Endothelial cell of hepatic sinusoid (primary cell): Measurements from ENCODE around the gene BLOC1S3.

ENCODE experiments used
- in situ Hi-C: cut with HindIII; loops from 2 replicates; pipeline ENCODE4 v1.10.0; 2017; ENCODE audit warnings: low sequenced_read_pairs

Gene BLOC1S3

GRCh38 chr19:45178262-45179071 is at the start of gene BLOC1S3:
Gene BLOC1S3 (plus strand): TSS chr19:45178784. CDS start chr19:45179297, 513 bp downstream.
- in situ Hi-C loops = no loop called here

DNA sequence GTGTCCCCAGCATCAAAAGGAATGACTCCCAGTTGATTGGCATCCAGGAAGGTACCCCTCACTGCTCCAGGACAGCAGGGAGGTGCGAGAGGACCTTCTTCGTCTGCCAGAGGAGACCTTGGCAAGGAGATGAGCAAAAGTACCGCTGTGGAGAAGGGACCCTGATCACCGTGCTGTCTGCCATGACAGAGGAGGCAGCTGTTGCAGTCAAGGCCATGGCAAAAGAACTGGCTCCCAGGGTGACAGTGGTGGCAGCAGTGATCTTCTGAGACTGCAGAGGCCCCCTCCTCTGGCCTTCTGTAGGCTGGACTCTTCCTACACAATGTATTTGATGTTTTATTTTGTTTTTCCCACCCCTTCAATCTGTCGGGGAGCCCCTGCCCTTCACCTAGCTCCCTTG is 49.8 kb upstream of the BLOC1S3 start:
- in situ Hi-C loops = loop anchor here (10.0 to 25.0 kb wide), 2 partner anchors 92 to 106 kb away; partner anchors contain the start of gene CLASRP

DNA sequence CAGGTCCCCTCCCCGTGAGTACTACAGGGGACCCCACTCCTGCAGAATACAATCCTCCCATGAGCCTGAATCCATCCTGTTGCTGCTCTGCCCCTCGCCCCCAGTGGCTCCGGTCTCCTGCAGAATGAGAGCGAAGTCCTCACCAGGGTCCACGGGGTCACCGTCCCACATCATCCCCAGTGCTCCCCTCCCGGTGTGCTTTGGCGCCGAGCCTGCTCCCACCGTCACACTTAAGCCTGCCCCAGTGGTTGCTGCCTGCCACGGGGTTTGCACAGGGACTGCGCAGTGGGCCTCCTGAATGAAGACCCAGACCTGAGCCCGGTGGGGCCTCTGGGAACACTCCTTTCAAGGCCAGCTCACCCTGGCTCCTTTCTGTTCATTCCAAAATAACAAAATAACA is 48.3 kb upstream of the BLOC1S3 start:
- in situ Hi-C loops = loop anchor here (25.0 kb wide), 1 partner anchor 93 kb away; the partner anchor contains the start of gene CLASRP

GRCh38 chr19:45130888-45131615 is 47.5 kb upstream of the BLOC1S3 start:
- in situ Hi-C loops = loop anchor here (25.0 kb wide), 1 partner anchor 94 kb away; the partner anchor contains the start of gene CLASRP

- in situ Hi-C loops = loop anchor here (25.0 kb wide), 1 partner anchor 96 kb away; the partner anchor contains the start of gene CLASRP
These were observed 44.9 kb upstream of the BLOC1S3 start for GRCh38 chr19:45133661-45134060.

DNA sequence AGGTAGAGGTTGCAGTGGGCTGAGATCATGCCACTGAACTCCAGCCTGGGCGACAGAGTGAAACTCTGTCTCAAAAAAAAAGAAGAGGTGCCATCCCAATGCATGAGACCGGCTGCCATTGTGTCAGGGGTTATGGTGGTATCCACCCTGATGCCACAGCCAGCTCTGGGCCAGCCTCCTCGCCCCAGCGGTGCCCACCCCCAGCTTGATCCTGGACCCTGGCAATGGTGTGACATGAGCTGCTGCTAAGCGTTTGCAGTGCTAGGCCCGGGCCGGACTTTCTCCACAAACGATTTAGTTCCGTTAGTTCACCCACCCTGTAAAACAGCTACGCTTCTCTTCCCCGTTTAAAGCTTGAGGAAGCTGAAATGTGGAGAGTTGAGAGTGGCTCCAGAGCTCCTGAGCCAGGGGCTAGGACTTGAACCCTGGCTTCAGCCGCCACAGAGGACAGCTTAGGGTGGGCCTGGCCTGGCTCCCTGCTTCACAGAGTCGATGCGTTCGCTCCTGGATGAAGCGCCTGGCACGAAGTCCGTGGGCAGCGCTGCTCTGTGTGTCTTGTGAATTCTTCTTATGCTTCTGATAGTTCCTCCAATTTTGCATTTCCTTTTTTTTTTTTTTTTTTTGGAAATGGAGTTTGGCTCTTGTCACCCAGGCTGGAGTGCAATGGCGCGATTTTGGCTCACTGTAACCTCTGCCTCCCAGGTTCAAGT is 43.3 kb upstream of the BLOC1S3 start:
- in situ Hi-C loops = loop anchor here (25.0 kb wide), 1 partner anchor 98 kb away; the partner anchor contains the start of gene CLASRP

DNA sequence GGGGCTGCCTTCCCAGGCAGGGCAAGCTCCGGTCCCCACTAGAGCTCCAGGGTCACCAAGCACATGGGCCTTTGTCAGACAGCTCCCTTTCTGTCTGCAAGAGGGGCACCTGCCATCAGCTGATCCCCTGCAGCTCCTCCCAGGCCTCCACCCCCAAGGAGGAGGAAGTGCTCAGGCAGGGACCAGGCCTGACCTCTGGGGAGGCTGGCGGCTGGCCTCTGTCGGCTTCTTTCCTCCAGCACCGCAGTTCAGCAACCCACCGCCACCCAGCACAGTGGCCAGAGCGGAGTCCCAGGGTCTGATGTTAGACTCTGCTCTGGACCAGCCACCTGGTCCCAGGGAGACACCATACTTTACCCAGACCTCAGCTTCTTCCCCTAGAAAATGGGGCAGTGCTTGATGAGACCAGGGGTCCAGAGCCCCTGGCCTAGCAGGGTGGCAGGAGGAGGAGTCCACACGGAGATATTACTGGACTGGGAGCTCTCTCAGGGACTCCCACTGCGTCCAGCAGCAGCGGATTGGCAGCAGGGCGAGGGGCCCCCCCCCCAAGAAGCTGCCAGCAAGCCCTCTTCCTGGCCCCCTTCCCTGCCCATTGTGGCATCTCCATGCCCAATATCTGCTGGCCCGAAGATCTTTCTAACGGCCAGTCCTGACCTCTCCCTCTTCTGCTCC is 41.9 kb upstream of the BLOC1S3 start:
- in situ Hi-C loops = loop anchor here (25.0 kb wide), 1 partner anchor 99 kb away; the partner anchor contains the start of gene CLASRP

DNA sequence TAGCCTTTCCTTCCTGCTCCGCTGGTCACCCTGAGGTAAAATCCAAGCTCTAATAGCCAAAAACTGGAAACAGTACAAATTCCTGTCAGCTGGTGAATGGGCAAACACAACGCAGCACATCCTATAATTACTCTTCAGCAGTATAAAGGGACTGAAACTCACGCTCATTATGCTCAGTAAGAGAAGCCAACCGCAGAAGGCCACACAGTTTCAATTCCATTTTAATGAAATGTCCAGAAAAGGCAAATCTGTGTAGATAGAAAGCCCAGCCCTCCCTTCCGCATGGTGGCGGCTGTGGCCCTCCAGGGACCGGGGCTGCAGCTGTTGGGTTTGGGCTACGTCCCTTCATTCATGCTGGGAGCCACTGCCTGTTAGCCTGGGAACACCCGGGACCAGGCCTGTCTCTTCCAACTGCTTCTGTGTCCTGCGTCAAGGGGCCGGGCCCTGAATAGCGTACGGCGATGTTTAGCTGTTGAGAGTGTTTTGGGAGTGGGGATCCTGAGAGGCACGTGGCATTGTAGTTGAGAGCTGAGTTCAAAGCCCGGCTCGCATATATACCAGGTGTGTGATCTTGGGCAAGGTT is 41.3 kb upstream of the BLOC1S3 start:
- in situ Hi-C loops = loop anchor here (25.0 kb wide), 1 partner anchor 100 kb away; the partner anchor contains the start of gene CLASRP

DNA sequence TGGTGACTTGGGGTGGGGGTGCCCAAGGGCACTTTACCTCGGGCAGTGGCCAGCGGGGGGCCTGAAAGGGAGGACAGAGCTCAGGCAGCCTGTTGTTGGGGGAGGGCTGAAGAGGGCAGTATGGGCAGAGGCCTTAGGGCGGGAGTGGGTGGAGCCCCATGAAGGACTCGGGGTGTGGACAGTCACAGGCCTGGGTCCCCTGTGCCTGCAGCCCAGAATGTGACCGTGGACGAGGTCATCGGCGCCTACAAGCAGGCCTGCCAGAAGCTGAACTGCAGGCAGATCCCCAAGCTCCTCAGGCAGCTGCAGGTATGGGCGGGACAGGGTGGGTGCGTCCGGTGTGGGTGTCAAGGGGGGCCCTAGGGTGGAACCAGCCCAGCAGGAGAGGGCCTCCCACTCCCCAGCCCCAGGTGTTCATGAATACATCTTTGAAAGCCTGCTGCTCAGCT is 40.3 kb upstream of the BLOC1S3 start:
- in situ Hi-C loops = loop anchor here (25.0 kb wide), 1 partner anchor 101 kb away; the partner anchor contains the start of gene CLASRP

GRCh38 chr19:45139286-45140143 is 39.1 kb upstream of the BLOC1S3 start:
- in situ Hi-C loops = loop anchor here (25.0 kb wide), 1 partner anchor 102 kb away; the partner anchor contains the start of gene CLASRP

GRCh38 chr19:45140144-45140503 is 38.5 kb upstream of the BLOC1S3 start:
- in situ Hi-C loops = loop anchor here (25.0 kb wide), 1 partner anchor 103 kb away; the partner anchor contains the start of gene CLASRP

DNA sequence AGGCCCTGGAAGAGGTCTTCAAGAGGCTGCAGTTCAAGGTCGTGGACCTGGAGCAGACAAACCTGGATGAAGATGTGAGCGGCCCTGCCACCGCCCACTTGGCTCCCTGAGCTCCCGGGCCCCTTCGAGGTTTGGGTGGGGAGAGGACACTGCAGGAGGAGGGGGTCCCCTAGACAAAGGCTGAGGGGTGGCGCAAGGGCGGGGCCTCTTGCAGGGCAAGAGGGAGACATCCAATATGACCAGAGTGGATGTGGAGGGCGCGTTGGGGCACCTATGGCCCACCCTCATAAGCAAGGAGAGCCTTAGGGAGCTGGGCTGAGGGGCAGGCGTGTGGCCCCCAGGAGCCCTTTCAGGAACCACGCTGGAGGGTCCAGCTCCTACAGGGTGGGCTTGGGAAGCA is 38.1 kb upstream of the BLOC1S3 start:
- in situ Hi-C loops = loop anchor here (25.0 kb wide), 1 partner anchor 103 kb away; the partner anchor contains the start of gene CLASRP

DNA sequence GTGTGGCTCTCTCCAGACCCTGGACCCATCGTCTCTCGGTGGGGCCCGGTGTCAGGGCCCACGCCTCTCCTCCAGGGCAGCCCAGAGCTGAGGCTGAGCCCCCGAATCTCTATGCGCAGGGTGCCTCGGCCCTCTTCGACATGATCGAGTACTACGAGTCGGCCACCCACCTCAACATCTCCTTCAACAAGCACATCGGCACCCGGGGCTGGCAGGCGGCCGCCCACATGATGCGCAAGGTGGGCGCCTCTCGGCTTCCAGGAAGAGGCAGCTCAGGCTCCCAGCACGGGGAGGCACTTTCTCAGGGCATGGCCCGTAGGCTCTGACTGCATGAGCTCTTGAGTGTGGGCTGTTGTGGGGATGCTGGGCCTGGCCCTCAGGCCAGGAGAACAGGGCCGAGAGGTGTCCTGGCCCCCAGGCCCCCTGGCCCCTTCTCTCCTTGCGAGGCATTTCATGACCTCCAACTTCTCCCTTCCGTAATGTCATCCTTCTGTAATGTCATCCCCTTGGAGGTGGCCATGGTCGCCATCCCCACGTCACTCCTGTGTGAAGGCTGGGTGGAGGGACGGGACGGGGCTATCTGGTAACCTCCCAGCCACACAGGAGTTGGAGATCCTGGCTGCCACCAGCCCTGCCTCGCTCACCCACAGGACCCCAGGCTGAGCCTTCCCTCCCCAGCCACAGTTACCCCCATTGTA is 37.2 kb upstream of the BLOC1S3 start:
- in situ Hi-C loops = loop anchor here (25.0 kb wide), 1 partner anchor 104 kb away; the partner anchor contains the start of gene CLASRP

- in situ Hi-C loops = loop anchor here (25.0 kb wide), 1 partner anchor 105 kb away; the partner anchor contains the start of gene CLASRP
These were observed 36.4 kb upstream of the BLOC1S3 start for GRCh38 chr19:45142016-45142725.

GRCh38 chr19:45142726-45143110 is 35.9 kb upstream of the BLOC1S3 start:
- in situ Hi-C loops = loop anchor here (25.0 kb wide), 1 partner anchor 105 kb away; the partner anchor contains the start of gene CLASRP

DNA sequence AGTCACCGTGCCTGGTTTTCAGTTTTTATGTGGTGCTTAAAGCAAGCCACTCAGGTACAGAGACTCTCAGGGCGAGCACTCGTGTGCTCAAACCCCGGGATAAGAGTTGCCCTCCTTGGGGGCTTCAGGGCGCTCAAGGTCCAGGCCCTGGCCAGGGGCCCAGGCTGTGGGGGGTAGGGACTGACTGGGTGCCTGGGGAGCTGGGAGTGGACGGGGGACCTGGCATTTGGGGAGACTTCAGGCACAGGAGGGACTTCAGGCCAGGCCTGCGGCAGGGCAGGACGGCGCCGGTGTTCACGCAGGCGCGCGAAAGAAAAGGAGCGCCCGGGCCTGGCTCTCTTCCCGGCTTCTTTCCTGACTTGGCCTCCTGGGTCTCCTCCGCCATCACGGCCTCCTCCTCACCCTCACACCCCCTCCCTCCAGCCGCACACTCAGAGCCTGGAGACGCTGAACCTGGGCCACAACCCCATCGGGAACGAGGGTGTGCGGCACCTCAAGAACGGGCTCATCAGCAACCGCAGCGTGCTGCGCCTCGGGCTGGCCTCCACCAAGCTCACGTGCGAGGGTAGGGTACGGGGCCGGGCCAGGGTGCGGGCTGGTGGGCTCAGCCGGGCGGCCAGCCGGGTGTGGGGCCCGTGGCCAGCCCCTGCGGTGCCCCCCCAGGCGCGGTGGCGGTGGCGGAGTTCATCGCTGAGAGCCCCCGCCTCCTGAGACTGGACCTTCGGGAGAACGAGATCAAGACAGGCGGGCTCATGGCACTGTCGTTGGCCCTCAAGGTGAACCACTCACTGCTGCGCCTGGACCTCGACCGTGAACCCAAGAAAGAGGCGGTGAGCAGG is 33.9 kb upstream of the BLOC1S3 start:
- in situ Hi-C loops = loop anchor here (25.0 kb wide), 1 partner anchor 107 kb away; the partner anchor contains the start of gene CLASRP
